Stimulated activated memory B cell treated with anti-CD40 and anti-IgM and Interleukin-4, amounts not matched to agents 10 μg/mL and 1 μg/mL and 100 μg/mL, for 72 hours (primary cell): ENCODE results near the gene SCNN1A.
A peak's percentile ranks its signal among the peaks of the same experiment; 100 is the strongest.

Experiments used
- ATAC-seq: fragments of 150-1000 bp; cut with Tn5 transposase; 2 replicates; pipeline ENCODE4 v1.10.0; 2021
- H3K27ac Mint-ChIP-seq: one replicate; pipeline ENCODE4 v1.8.0; 2022; ENCODE audit warnings: mild to moderate bottlenecking, mixed read lengths
- H3K27me3 Mint-ChIP-seq: one replicate; pipeline ENCODE4 v1.8.0; 2022; ENCODE audit warnings: mixed read lengths
- H3K36me3 Mint-ChIP-seq: one replicate; pipeline ENCODE4 v1.8.0; 2022; ENCODE audit warnings: mixed read lengths
- H3K4me1 Mint-ChIP-seq: one replicate; pipeline ENCODE4 v1.8.0; 2022; ENCODE audit warnings: mixed read lengths
- H3K4me3 Mint-ChIP-seq: one replicate; pipeline ENCODE4 v1.8.0; 2022; ENCODE audit warnings: mild to moderate bottlenecking, moderate library complexity, mixed read lengths
- H3K9me3 Mint-ChIP-seq: one replicate; pipeline ENCODE4 v1.8.0; 2022; ENCODE audit warnings: mixed read lengths

SCNN1A gene

DNA sequence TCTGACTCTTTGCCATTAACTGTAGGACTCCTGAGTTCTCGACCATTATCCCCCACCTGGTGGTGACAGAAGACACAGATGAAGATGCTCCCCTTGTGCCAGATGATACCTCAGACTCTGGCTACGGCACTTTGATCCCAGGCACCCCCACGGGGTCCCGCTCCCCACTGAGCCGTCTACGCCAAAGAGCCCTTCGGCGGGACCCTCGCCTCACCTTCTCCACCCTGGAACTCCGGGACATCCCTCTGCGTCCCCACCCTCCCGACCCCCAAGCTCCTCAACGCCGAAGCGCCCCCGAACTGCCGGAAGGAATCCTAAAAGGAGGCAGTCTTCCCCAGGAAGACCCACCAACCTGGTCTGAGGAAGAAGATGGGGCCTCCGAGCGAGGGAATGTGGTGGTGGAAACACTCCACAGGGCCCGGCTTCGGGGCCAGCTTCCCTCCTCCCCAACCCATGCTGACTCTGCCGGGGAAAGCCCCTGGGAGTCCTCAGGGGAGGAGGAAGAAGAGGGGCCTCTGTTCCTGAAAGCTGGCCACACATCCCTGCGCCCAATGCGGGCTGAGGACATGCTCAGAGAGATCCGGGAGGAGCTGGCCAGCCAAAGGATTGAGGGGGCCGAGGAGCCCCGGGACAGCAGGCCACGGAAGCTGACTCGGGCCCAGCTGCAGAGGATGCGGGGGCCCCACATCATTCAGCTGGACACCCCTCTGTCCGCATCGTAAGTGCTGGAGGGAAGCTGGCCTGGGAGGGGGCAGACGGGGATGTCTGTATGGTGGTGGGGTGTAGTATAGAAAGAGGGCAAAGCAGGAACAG, 47.9 kb downstream of the SCNN1A start:
- no peaks in the 10 kb centered on the region for H3K36me3 Mint-ChIP-seq

DNA sequence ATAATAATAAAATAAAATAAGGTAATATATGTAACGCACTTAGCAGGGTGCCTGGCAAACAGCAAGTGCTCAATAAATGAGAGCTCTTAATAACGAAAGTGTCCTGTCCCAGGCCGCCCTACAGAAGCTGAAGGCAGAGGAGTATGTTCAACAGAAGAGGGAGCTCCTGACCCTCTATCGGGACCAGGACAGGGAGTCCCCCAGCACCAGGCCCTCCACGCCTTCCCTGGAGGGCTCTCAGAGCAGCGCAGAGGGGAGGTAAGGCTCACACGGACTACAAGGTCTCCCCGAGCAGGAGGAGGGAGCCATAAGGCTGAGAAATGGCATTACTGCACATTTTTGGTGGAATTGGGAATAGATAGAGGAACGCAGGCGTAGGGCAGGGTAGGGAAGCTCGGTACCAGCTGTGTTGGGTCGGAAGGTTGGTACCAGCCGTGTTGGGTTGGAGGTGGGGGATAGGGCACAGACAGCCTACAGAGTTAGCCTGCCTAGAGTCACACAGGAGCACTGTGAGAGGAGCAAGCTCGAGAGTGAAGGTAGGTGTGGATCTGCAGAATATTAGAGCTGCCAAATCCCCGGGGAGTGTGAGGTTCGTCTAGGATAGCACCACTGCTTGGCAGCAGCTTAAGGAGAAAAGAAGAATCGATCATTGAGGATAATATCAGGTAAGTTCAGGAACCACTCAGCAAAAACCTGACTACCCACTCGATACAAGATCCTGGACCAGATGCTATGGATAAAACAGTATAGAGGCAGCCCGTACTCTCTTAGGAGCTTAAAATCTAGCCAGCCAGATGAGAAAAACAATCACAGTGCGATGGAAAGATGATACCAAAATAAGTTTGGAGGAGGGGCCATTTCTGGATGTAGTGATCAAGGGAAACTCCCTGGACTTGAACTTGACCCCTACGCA, 48.8 kb downstream of the SCNN1A start:
- no peaks in the 10 kb centered on the region for H3K9me3 Mint-ChIP-seq
- H3K4me1 Mint-ChIP-seq: peaks cover 44% of the 10 kb centered on the region
- no peak for ATAC-seq
- H3K36me3 Mint-ChIP-seq: no peaks in the 10 kb centered on the region
- no peak overlapping the region for H3K27ac Mint-ChIP-seq
- peaks cover 80% of the 10 kb centered on the region for H3K27me3 Mint-ChIP-seq
- no peak overlapping the region for H3K4me3 Mint-ChIP-seq

More for the DNA sequence above, 47.9 kb downstream of the SCNN1A start:
- Mint-ChIP-seq H3K4me1 (peaks cover 44% of the 10 kb centered on the region), H3K9me3 (no peaks in the 10 kb centered on the region), H3K27ac (no peak overlapping the region), H3K4me3 (no peak overlapping the region), H3K27me3 (peaks cover 80% of the 10 kb centered on the region)
- ATAC-seq: no peak

DNA sequence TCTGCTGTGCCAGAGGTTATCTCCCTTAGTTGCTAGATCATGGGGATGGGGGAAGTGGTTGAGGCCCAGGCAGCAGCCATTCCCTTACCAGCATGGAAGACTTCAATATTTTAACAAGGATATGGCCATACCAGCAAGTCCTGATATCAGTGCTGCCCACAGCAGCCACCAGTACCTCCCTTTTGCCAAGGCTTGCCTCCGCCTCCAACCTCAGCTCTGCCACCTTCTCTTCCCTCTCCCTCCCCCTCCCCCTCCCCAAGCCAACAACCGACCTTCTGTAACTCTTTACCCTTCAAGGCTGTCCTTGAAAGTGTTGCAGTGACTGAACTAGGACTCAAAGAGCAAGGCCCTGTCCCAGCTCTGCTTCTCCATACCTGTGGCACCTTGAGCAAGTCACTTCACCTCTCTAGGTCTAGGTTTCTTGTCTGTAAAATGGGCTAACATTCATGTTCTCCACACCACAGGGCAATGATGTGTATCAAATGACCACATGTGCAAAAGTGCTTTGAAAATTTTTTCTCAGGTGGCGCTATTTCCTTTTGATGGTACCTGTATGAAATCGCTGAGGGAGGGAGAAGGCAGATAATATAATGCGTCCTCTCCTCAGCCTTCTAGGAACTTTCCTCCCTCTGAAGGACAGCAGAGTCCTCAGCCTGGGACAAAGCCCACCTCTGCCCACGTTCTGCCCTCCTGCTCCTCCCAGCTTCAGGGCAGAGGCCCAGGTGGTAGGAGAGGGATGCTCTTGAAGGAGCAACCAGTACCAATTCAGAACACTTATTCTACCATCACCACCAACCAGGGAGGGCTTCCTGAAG, 50.2 kb downstream of the SCNN1A start:
- Mint-ChIP-seq H3K27me3 (peaks cover 80% of the 10 kb centered on the region), H3K27ac (no peak overlapping the region), H3K4me3 (no peak overlapping the region), H3K4me1 (peaks cover 32% of the 10 kb centered on the region), H3K9me3 (no peaks in the 10 kb centered on the region), H3K36me3 (no peaks in the 10 kb centered on the region)
- no peak for ATAC-seq

DNA sequence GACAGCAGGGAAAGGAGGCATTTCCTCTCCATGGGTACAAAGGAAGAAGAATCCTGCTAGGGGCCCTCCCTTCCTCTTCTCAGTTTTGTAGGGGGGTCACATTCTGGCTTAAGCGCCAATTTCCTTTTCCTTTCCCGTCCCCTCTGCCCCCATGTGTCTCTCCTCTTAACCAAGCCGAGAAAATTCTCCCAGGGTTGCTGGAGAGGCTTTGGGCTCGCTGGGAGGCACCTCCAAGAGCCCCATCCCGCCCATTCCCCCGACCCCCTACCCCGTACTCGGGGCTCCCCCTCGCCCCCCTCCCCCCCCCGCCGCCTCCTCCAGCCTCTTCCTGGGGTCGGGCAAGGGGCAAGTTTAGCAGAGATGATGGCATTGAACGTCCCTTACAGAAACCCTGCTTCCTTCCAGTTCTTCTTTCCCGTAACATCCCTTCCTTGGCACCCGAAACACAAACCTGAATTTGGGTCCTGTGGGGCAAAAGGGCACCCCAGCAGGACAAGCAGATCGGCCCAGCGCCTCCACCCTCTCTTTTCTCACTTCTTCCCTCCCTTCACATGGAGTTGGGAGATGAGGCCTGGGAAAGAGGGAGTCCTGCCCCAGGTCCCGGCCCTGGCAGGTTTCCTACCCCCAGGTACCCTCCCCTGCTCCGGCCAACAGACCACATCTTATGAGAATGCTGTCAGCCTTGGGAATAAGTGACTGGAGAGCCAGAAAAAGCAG, 51.2 kb downstream of the SCNN1A start:
- no peak overlapping the region for H3K4me3 Mint-ChIP-seq
- H3K27ac Mint-ChIP-seq: no peak overlapping the region
- no peak for ATAC-seq
- H3K4me1 Mint-ChIP-seq: peaks cover 26% of the 10 kb centered on the region
- no peaks in the 10 kb centered on the region for H3K36me3 Mint-ChIP-seq
- peaks cover 88% of the 10 kb centered on the region for H3K27me3 Mint-ChIP-seq
- no peaks in the 10 kb centered on the region for H3K9me3 Mint-ChIP-seq

DNA sequence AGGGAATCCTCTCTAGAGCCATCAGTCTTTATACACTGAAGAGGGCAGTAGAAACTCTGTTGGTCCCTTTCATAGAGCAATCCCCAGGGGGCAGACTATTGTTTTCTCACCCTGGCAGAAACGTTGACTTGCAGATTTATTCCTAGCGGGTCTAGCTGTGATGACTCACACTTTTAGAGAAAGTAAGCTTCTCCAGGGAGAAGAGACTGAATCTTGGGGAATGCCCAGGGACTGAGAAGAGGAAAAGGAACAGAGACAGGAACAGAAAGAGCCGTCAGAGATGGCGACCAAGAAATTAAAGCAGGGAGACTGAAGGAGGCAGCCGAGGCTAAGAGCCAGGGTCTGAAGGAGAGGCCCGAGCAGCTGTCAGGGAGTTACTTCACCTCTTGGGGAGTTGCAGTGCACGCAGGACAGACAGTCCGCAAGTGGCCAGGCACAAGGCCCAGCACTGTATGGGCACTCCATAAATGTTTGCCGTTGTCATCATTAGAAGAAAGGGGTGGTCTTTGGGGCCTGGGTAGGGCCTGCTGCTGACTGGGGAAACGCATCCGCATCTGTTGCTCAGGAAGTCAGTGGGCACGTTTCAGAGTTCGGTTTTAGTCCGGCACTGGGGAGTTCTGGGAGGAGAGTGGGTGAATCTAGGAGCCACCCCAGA, 51.9 kb downstream of the SCNN1A start:
- peak; percentile 68 for ATAC-seq
- peaks cover 29% of the 10 kb centered on the region for H3K4me1 Mint-ChIP-seq
- H3K36me3 Mint-ChIP-seq: no peaks in the 10 kb centered on the region
- no peaks in the 10 kb centered on the region for H3K9me3 Mint-ChIP-seq
- peak overlapping the region; percentile 34 for H3K4me3 Mint-ChIP-seq
- H3K27ac Mint-ChIP-seq: no peak overlapping the region
- H3K27me3 Mint-ChIP-seq: peaks cover 91% of the 10 kb centered on the region

DNA sequence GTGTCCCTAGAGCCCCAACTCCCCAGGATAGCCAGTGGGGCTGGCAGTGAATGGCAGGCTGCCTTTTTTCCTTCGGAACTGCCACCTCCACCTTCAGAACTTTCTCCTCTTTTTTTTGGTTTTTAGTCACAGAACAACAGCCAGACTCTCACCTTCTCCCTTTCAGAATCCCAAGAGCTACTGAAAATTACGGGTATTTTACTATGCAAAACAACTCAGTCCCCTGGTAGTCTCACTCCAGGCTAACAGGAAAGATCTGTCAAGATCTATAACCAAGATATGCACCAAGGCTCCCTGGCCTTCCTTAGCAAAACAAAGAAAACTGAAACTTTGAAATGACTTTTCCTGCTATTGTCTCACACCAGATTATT, 52.4 kb downstream of the SCNN1A start:
- H3K9me3 Mint-ChIP-seq: no peaks in the 10 kb centered on the region
- peak overlapping the region; percentile 34 for H3K4me3 Mint-ChIP-seq
- peaks cover 34% of the 10 kb centered on the region for H3K4me1 Mint-ChIP-seq
- H3K27me3 Mint-ChIP-seq: peaks cover 91% of the 10 kb centered on the region
- peak; percentile 20 for ATAC-seq
- no peak overlapping the region for H3K27ac Mint-ChIP-seq
- no peaks in the 10 kb centered on the region for H3K36me3 Mint-ChIP-seq

DNA sequence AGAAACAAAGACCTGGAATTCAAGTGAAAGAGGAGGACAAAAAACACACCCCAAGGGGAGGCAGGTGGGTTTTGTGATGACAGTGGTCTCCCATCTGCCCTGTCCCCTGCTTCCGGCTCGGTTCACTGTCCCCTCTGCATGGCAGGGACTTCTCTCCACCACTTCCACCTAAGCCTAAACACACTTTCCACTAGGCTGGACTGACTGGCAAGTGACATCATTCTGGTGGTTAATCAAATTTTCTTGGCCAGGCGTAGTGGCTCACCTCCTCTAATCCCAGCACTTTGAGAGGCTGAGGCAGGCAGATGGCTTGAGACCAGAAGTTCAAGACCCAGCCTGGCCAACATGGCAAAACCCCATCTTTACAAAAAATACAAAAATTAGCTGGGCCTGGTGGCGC, 53.0 kb downstream of the SCNN1A start:
- no peaks in the 10 kb centered on the region for H3K36me3 Mint-ChIP-seq
- no peak overlapping the region for H3K27ac Mint-ChIP-seq
- no peaks in the 10 kb centered on the region for H3K9me3 Mint-ChIP-seq
- H3K4me1 Mint-ChIP-seq: peaks cover 40% of the 10 kb centered on the region
- no peak overlapping the region for H3K4me3 Mint-ChIP-seq
- ATAC-seq: no peak
- H3K27me3 Mint-ChIP-seq: peaks cover 91% of the 10 kb centered on the region

DNA sequence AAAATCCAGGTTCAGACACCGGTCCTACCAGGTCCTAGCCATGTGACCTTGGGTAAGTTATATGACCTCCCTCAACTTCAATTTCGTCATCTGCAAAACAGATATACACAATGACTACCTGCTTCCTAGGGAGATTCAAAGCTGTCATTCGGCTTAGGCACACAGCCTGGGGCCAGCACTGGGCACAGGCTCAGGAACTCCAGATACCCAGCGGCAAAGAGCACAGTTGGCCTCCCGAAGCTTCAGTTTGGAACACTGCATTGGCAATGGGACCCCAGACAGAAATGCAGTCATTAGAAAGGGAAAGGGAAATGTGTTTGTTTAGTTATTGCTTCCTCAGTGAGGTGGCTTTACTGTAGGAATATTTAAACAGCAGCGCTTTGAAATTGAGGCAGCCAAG, 53.5 kb downstream of the SCNN1A start:
- ATAC-seq: no peak
- Mint-ChIP-seq H3K4me3 (no peak overlapping the region), H3K9me3 (no peaks in the 10 kb centered on the region), H3K4me1 (peaks cover 40% of the 10 kb centered on the region), H3K27me3 (peaks cover 91% of the 10 kb centered on the region), H3K27ac (no peak overlapping the region), H3K36me3 (no peaks in the 10 kb centered on the region)

DNA sequence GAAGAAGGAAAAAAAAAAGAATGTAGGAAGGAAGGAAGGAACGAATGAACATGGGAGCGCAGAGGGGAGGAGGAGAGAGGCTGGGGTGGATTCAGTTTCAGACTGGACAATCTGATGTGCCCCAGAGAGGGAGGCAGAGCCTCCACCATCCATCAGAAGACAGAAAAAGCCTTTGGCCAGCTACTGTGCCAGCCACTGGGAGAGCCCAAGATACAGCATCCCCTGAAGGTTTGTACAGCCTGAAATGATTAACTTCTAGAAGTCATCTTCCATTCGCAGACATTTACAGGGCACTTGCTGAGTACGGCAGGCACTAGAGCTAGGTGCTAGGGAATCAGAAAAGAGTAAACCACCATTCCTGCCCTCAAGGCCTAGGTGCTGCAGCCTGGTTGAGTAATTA, 55.9 kb downstream of the SCNN1A start:
- H3K4me3 Mint-ChIP-seq: no peak overlapping the region
- H3K27me3 Mint-ChIP-seq: peaks cover 91% of the 10 kb centered on the region
- no peak overlapping the region for H3K27ac Mint-ChIP-seq
- peaks cover 31% of the 10 kb centered on the region for H3K4me1 Mint-ChIP-seq
- no peak for ATAC-seq
- no peaks in the 10 kb centered on the region for H3K36me3 Mint-ChIP-seq
- no peaks in the 10 kb centered on the region for H3K9me3 Mint-ChIP-seq

DNA sequence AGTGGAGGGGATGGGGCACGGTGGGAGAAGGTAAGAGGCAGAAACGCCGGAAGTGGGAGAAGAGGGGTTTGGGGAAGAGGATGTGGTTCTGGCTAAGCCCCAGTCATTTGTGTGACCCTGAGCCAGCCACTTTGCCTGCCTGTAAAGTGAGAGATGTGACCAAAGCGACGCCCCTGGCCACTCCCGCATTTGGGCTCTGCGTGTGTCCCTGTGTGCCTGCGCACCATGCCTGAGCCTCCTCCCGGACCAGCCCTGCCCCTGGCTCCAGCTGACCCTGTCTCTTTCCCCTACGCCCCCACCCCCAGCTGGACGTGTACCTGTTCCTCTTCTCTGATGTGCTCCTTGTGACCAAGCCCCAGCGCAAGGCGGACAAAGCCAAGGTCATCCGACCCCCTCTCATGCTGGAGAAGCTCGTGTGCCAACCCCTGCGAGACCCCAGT, 56.9 kb downstream of the SCNN1A start:
- no peak for ATAC-seq
- peaks cover 91% of the 10 kb centered on the region for H3K27me3 Mint-ChIP-seq

DNA sequence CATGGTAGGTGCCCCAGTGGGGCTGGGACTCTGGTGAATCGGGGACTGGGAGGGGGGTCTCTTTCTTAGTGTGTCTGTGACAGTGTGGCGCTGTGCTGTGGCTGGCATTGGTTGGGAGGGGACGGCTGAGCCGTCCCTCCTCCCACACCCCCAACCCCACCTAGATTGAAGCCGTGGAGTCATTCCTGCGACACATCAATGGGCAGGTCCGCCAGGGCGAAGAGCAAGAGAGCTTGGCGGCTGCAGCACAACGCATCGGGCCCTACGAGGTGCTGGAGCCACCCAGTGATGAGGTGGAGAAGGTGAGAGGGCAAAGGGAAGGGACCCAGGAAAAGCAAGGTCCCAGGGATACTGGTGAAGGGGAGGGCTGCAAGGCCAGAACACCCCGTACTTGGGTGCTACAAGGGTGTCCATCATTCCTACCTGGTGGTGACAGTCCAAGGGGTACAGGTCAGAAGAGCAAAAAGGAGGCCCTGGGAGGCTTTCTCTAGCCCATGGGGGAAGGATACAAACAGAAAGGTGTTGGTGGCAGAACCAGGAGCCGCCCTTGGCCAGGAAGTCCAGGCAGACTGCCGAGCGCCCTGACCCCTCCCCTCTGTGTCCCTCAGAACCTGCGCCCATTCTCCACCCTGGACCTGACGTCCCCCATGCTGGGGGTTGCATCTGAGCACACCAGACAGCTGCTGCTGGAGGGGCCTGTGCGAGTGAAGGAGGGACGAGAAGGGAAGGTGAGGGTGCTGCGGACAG, 57.5 kb downstream of the SCNN1A start:
- no peaks in the 10 kb centered on the region for H3K36me3 Mint-ChIP-seq
- no peak for ATAC-seq
- peaks cover 91% of the 10 kb centered on the region for H3K27me3 Mint-ChIP-seq
- H3K4me1 Mint-ChIP-seq: peaks cover 23% of the 10 kb centered on the region
- no peak overlapping the region for H3K4me3 Mint-ChIP-seq
- H3K27ac Mint-ChIP-seq: no peak overlapping the region
- no peaks in the 10 kb centered on the region for H3K9me3 Mint-ChIP-seq

More for the DNA sequence above, 56.9 kb downstream of the SCNN1A start:
- Mint-ChIP-seq H3K27ac (no peak overlapping the region), H3K4me3 (no peak overlapping the region), H3K36me3 (no peaks in the 10 kb centered on the region), H3K4me1 (peaks cover 23% of the 10 kb centered on the region), H3K9me3 (no peaks in the 10 kb centered on the region)

DNA sequence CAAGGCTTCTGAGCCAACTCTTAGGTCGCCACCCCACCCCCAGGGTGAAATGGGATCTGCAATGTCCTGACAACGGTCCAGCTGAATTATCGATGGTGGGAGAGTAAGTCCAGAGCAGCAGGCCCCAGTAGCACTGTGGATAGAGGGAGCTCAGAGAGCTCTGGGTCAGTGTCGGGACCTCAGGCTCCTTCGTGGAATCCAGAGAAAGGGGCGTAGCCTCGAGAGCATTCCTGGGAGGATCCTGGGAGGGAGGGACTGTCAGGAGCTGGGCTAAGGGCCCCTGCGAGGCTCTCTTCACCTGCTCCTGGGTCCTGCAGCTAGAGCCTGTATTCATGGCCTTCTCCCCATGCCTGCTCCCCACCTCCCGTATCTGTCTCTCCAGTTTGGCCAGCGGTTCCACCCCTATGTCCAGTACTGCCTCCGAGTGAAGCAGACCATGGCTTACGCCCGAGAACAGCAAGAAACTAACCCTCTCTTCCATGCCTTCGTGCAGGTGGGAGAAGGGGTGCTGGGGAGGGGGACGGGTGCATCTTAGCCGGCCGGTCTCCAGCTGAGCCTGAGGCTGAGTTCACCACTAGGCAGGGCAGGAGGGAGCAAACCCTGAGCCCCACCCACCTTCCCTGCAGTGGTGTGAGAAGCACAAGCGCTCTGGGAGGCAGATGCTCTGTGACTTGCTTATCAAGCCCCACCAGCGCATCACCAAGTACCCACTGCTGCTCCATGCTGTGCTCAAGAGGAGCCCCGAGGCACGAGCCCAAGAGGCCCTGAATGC, 58.3 kb downstream of the SCNN1A start:
- no peaks in the 10 kb centered on the region for H3K36me3 Mint-ChIP-seq
- H3K27me3 Mint-ChIP-seq: peaks cover 98% of the 10 kb centered on the region
- H3K4me1 Mint-ChIP-seq: peaks cover 25% of the 10 kb centered on the region
- ATAC-seq: no peak
- H3K9me3 Mint-ChIP-seq: no peaks in the 10 kb centered on the region
- no peak overlapping the region for H3K4me3 Mint-ChIP-seq
- no peak overlapping the region for H3K27ac Mint-ChIP-seq
